ENCODE measurements around the gene SETBP1. TPM values are rescaled to one million over a fixed set of nuclear protein-coding genes. Genes with fewer than 3 reads are reported as not detected.

The SETBP1 gene
- total and polyA plus RNA-seq, 9 of the 15 experiments (the other 6 are each of a cell fraction or from before 2014, with no cell fraction given) = under 0.01 to 0.13 (median 0.04) TPM

- intact Hi-C loops (cut with micrococcal nuclease) (no loop called here), in situ Hi-C loops (cut with MboI) (no loop called here)
- no peak overlapping the region for H3K4me2 ChIP-seq (ENCODE audit: insufficient read depth, low read length)
- DNase-seq (ENCODE audit: extremely low read depth in 1 of 4, low spot score in 3 of 4) = no peak
- CTCF ChIA-PET (ENCODE audit: low intra/inter-chr PET ratio) = no interaction called here
- no peaks in the 10 kb centered on the region for H3K9me1 ChIP-seq (ENCODE audit: control insufficient read depth, insufficient read depth, low read length)
- no peaks in the 10 kb centered on the region for H3K27me3 ChIP-seq (ENCODE audit: control insufficient read depth in 2 of 2, insufficient read depth in 2 of 2, low read length in 2 of 2)
- no peak overlapping the region for H2AFZ ChIP-seq (ENCODE audit: low read depth, low read length)
- H3K4me3 ChIP-seq = no peak overlapping the region
- H3K4me1 ChIP-seq (replicated peaks in 1 of 2; ENCODE audit: control insufficient read depth in 2 of 2, insufficient read depth in 2 of 2, low read length in 2 of 2) = peaks cover 0 to 2% of the 10 kb centered on the region in 2 experiments; a peak in 3 of 5 replicates
- H3K79me2 ChIP-seq (ENCODE audit: control insufficient read depth, insufficient read depth, low read length) = no peaks in the 10 kb centered on the region
- POLR2A ChIA-PET = no interaction called here
- BruUV-seq (replicated peaks) = no TSS peak
- FAIRE-seq = no peak
- H4K20me1 ChIP-seq (replicated peaks; ENCODE audit: control insufficient read depth, insufficient read depth, low read length) = no peaks in the 10 kb centered on the region
- 12% methylated on average over 4 of the region's 4 CpGs for WGBS (ENCODE audit: insufficient coverage, low coverage, missing lambda C conversion rate)
- no peaks in the 10 kb centered on the region for H3K9me3 ChIP-seq (replicated peaks; ENCODE audit: control insufficient read depth, insufficient read depth, low read depth, low read length)
- no peaks in the 10 kb centered on the region for H3K36me3 ChIP-seq (ENCODE audit: control insufficient read depth, insufficient read depth, low read length)
- H3K9ac ChIP-seq (ENCODE audit: insufficient read depth in 1 of 2, low read depth in 2 of 2, low read length in 2 of 2) = no peak overlapping the region
- no peak overlapping the region for H3K27ac ChIP-seq (ENCODE audit: extremely low read depth, low read depth, low read length)
- ATAC-seq = no peak
- TF ChIP-seq AFF1 (IDR thresholded peaks at IDR 0.05; ENCODE audit: low read depth in 1 of 2, partially characterized antibody in 2 of 2) (no peak), RHOXF2B (CRISPR knock-in tag; conservative IDR thresholded peaks at IDR 0.05) (no peak), MCM2 (IDR thresholded peaks at IDR 0.05; ENCODE audit: low read depth) (no peak), RBM14 (IDR thresholded peaks at IDR 0.05; ENCODE audit: borderline replicate concordance, insufficient read depth, low read depth, low read length) (no peak), ZNF444 (CRISPR knock-in tag; IDR thresholded peaks at IDR 0.05) (no peak), ZNF764 (CRISPR knock-in tag; IDR thresholded peaks at IDR 0.05; ENCODE audit: low read depth) (no peak), JUNB (CRISPR knock-in tag; conservative IDR thresholded peaks at IDR 0.05) (no peak), MCM7 (IDR thresholded peaks at IDR 0.05) (no peak), ZNF77 (CRISPR knock-in tag; IDR thresholded peaks at IDR 0.05) (no peak), GTF2B (IDR thresholded peaks at IDR 0.05; ENCODE audit: extremely low read depth, insufficient read length) (no peak), HDAC8 (tag; IDR thresholded peaks at IDR 0.05) (no peak), MIER1 (IDR thresholded peaks at IDR 0.05; ENCODE audit: low read depth) (no peak)
- TF ChIP-seq, protein P1, sequence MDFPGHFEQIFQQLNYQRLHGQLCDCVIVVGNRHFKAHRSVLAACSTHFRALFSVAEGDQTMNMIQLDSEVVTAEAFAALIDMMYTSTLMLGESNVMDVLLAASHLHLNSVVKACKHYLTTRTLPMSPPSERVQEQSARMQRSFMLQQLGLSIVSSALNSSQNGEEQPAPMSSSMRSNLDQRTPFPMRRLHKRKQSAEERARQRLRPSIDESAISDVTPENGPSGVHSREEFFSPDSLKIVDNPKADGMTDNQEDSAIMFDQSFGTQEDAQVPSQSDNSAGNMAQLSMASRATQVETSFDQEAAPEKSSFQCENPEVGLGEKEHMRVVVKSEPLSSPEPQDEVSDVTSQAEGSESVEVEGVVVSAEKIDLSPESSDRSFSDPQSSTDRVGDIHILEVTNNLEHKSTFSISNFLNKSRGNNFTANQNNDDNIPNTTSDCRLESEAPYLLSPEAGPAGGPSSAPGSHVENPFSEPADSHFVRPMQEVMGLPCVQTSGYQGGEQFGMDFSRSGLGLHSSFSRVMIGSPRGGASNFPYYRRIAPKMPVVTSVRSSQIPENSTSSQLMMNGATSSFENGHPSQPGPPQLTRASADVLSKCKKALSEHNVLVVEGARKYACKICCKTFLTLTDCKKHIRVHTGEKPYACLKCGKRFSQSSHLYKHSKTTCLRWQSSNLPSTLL (IDR thresholded peaks at IDR 0.05) = no peak
- TF ChIP-seq, protein P2, sequence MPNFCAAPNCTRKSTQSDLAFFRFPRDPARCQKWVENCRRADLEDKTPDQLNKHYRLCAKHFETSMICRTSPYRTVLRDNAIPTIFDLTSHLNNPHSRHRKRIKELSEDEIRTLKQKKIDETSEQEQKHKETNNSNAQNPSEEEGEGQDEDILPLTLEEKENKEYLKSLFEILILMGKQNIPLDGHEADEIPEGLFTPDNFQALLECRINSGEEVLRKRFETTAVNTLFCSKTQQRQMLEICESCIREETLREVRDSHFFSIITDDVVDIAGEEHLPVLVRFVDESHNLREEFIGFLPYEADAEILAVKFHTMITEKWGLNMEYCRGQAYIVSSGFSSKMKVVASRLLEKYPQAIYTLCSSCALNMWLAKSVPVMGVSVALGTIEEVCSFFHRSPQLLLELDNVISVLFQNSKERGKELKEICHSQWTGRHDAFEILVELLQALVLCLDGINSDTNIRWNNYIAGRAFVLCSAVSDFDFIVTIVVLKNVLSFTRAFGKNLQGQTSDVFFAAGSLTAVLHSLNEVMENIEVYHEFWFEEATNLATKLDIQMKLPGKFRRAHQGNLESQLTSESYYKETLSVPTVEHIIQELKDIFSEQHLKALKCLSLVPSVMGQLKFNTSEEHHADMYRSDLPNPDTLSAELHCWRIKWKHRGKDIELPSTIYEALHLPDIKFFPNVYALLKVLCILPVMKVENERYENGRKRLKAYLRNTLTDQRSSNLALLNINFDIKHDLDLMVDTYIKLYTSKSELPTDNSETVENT (CRISPR knock-in tag; IDR thresholded peaks at IDR 0.05) = no peak
Observed at GRCh38 chr18:44695503-44695902, 14.8 kb downstream of the SETBP1 start.
